Measurements from ENCODE around the gene B4GALT5.
"Not testable (repeated sequence)": the region's sequence is repeated elsewhere in the genome, so short reads cannot be mapped to it uniquely, and the experiment has no call there.

Gene B4GALT5

DNA sequence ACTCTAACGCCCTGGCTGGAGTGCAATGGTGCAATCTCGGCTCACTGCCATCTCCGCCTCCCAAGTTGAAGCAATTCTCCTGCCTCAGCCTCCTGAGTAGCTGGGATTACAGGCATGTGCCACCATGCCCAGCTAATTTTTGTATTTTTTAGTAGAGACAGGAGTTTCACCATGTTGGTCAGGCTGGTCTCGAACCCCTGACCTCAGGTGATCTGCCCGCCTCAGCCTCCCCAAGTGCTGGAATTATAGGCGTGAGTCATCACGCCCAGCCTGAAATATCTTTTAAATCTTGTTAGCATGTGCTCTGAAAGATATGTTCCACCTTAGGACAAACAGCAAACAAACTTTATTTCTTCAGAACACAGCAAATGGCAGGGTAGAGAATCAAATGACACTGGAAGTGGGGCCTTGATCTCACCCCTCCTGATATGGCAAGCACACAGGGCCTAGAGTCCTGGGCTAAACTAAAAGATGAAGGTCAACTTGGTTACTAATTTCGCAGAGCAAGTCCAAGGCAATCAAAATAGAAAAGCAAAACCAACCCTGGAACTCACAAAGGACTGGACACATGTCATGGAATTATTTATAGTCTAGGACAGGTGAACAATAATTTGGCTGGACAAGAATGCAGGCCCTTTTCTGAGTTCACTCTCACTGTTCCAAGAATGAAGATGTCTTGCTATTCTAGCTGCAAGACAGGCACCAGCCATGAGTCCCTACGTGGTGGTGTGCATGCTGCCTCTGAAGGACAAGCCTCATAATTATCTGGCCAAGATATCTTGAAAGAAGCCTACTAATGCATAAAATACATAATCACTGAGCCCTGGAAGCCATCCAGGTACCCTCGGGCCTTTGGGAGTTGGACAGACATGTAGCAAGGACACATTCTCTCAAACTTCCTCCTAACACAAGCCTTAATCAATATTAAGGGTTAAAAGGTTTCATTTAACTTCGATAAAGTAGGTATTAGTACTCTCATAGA, 35.6 kb downstream of the B4GALT5 start:
- DNase-seq: no peak

- peak; percentile 14 for DNase-seq
Measured at GRCh38 chr20:49676581-49677291, 36.9 kb downstream of the B4GALT5 start.

- DNase-seq: no peak
Measured at GRCh38 chr20:49675368-49676151, 38.1 kb downstream of the B4GALT5 start.

- DNase-seq: no peak
Measured at GRCh38 chr20:49674383-49675352, 39.0 kb downstream of the B4GALT5 start.

DNA sequence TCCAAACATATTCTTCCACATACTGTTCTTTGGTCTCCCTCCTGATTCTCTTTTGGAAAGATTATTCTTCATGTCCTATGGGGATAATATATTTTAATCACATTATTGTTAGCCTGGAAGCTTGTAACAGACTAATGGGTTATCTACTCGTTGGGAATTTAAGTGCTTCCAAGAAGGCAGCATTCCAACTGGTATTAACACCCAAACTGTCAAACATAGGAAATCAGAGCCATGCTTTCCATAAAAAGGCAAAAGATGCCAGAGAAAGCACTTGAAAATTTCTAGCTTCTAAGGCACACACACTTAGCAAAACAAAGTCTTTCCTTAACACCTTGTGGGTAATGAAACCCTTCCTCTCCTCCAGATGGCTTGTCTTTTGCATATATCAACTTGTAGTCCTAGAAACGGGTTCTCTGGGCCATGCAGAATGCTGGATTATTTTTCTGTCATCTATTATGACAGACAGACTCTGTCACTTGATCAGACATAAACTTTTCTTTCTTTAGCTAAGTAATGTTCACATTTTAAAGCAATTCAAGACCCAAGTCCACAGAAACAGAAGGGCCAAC, 41.5 kb downstream of the B4GALT5 start:
- DNase-seq: no peak

DNA sequence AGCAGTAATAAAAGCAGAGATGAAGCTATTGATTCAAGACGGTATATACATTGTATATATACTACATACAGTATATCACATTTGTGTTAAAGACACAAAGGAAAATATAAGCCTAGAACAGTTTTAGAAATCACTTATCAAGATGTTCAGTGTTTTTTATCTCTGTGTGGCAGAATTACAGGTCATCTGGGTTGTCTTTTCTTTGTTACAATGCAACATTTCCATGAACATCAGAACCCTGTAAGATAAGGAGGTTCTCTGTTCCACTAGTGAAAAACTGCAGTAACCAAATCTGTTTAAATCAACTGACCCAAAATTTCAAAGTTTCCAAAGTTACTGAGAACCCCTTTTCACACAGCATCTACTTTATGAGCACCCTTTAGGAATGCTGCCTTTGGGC, 42.2 kb downstream of the B4GALT5 start:
- DNase-seq: no peak

DNA sequence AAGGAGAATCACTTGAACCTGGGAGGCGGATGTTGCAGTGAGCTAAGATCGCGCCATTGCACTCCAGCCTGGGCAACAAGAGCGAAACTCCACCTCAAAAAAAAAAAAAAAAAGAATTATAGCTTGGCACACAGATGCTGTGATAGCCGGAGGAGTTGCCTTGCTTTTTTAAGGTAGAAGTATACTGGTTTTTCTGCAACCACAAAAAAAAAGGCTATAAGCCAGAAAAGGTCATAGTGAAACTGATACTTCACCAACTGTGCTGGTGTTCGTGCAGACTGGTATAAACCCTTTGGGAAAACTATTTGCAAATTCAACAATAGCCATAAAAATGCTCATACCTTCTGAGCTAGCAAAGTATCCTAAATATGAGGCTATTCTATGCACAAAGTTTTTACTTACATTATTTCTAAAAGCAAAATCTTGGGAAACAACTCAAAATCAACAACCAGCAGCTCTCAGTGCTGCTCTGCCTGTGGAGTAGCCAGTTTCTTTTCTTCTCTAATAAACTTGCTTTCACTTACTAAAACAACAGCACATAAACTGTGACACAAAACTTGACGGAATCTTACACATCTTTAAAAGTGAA, 44.0 kb downstream of the B4GALT5 start:
- DNase-seq: no peak

- DNase-seq: not testable (repeated sequence)
Measured at GRCh38 chr20:49668878-49669195, 44.8 kb downstream of the B4GALT5 start.

DNA sequence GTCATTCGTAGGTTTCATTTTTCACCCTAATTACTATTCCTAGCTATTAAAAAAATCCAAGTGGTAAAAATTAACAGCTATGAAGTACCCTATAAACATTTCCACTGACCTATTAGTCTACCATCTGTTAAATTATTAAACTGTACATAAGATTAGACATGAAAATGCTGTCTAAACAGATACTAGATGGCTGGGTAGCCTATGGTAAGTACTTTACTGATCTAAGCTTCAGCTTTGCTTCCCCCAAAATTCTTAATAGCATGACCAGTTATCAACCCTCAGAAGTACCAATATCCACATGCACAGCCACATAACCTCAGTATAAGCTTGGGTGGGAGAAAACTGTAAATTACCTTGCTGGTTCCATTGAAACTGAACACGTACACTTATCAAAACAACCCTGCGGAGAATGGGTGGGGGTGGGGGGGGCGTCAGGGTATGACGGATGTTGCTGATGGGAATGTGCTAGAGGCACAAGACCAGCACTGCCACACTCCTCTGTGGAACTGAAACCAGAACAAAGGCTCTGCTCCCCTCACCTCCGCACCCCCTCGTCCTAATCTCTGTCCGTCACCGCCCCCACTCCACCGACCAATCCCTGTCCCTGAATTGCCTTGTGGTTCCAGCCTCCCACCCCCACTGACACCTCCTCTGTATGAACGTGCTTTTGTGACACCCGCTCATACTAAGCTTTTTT, 45.3 kb downstream of the B4GALT5 start:
- peak; percentile 53 for DNase-seq

DNA sequence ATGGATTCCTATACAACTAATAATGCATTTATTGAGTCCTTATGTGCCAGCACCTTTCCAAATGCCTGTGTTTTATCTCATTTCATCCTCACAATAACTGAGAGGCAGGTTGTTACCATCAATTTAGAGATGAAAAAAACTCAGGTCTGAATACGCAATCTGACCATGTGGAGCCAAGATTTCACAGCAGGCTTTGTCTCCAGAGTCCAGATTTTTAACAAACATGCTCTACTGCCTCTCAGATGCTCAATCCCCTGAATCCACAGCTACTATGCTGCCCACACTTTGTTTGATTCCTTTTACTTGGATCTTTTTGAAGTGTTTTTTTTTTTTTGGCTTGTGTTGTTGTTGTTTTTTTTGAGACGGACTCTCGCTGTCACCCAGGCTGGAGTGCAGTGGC, 46.8 kb downstream of the B4GALT5 start:
- DNase-seq: no peak

- DNase-seq: no peak
Measured at GRCh38 chr20:49665796-49666195, 47.9 kb downstream of the B4GALT5 start.

DNA sequence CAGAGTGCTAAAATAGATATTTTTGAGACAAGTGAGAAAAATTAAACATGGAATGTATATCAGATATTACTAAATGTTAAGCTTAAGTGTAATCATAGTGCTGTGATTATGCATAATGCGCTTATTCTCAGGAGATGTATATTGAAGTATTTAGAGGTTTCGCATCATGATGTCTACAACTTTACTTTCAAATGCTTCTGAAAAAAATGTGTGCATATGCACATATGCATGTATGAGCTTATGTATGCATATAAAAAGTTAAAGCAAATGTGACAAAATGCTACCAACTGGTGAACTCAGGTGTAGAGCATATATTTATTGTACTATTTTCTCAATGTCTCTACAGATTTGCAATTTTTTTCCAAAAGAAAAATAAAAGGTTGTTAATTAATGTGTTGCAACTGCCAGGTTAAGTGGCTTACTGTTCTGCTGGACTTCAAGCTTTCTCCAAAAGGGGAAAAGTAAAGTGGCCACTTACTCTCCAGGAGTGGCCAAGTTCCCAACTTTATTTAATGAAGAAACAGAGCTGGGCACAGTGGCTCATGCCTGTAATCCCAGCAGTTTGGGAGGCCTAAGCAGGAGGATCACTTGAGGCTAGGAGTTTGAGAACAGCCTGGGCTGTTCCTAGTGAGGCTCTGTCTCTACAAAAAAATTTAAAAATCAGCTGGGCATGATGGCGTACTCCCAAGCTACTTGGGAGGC, 48.9 kb downstream of the B4GALT5 start:
- DNase-seq: no peak

DNA sequence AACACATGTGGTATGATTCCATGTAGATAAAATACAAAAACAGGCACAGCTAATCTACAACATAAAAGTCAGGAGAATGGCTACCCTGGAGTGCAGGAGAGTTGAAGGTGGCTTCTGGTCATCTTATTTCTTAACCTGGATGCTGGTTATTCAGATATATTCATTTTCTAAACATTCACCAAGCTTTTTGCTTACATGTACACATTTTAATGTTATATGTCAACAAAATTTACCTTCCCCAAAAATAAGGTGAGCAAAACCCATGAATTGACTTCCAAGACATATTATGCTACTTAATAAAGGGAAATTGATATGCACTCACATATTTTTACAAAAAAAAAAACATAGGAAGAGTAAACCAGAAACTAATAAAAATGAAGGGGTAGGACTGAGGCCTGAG, 50.6 kb downstream of the B4GALT5 start:
- no peak for DNase-seq

DNA sequence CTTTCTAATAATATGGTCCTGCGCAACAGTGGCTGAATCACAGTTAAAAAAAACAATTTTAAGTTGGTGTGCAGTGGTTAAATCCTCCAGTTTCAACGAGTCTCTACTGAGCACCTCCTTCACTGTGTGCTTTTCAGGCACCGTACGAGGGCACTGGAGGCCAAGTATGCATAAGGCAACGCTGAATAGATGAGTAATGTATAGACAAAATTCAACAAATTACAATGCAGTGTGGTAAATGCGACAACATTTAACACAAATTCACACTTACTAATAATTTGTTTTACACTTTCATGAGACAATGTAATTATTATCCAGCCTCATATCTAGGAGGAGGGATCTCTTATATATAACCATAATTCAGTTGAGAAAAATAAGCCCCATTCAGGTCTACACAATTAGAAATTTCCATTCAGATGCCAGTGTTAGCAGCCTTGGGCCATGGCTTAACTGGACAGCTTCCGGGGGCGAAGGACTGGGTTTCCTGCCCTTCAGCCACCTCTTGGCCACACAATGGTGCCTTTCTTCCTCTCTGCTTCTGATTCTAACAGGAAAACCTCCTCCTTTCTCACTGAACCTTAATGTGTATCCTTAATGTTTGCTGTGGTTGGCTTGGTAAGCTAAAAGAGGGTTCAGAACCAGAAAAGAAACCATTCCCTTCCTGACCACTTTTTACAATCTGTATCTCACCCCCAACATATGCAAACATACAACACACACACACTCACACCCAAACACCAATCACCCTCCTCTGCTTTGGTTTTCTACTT, 51.9 kb downstream of the B4GALT5 start:
- no peak for DNase-seq

- DNase-seq: no peak
Measured at GRCh38 chr20:49660912-49661311, 52.8 kb downstream of the B4GALT5 start.

GRCh38 chr20:49659056-49659455, 54.6 kb downstream of the B4GALT5 start:
- no peak for DNase-seq

DNA sequence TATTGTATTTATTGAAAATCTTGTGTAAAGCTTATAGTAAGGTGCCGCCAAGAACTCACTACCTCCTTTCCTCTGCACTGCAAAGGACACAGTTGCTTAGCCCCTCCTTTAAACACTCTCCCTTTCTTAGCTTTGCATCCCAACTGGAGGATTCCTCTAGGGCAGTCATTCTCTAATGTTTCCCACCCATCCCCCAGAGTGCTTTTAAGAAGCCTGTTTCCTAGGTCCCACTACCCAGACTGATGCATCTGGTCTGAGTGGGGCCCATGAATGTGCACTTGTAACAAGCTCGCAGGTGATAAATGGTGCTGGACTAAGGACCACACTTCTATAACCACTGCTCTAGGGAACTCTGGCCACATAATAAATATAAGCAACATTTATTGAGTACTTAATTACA, 55.2 kb downstream of the B4GALT5 start:
- DNase-seq: no peak

DNA sequence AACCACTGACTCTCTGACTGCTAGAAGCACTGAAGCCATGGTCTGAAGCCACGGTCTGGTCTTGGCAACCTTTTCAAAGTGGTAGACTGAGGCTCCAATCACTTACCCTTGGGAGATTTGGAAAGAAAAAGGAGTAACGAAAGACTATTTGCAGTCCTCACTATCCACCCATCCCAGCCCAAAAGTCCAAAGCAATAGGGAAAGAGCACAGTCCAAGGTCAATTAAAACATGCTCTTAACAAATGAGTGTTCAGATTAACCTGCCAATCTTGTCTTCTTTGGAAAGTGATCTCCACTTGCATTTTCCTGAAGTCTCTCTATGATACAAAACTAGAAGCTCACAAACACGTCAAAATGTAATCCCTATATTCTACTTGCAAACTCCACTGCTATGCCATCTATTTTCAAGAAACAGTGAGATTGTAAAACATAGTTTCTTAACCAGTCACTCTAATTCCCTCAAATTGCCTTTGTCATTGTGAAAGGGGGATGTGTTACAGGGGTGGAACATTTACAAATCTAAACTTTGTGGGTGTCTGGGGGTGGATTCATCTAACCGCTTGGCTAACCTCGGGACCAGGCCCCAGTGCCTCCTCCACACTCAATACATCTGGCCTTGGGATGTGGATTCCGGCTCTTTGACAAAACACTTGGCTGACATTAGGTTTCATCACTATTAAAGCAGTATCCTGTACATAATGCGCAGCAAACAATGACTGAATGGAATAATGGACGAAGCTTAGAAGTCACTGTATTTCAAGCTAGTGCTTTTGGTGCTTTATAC, 56.4 kb downstream of the B4GALT5 start:
- no peak for DNase-seq
